CD4-positive, alpha-beta T cell (primary cell): ENCODE measurements around the gene GHR. TPM values are rescaled to one million over a fixed set of nuclear protein-coding genes. Genes with fewer than 3 reads are reported as not detected.

ENCODE experiments used
- ATAC-seq: fragments of 200-7000 bp; cut with Tn5 transposase; one replicate; pipeline ENCODE4 v1.10.0; 2022; ENCODE audit warnings: mild to moderate bottlenecking; ENCODE audit not compliant: poor library complexity
- CTCF ChIA-PET: fragments of 350-600 bp; sonication (Branson Sonifier 250); formaldehyde crosslinking; loops from one replicate; lab custom pipeline; 2021; ENCODE audit warnings: antibody characterized with exemption, inconsistent platforms; lab: Charles Lee
- POLR2A ChIA-PET: fragments of 350-600 bp; sonication (Branson Sonifier 250); formaldehyde crosslinking; loops from one replicate; lab custom pipeline; 2021; ENCODE audit warnings: antibody characterized with exemption, inconsistent platforms; lab: Charles Lee
- DNase-seq, 14 experiments: peaks; one replicate each; pipeline ENCODE4 v3.0.0-alpha.2; 2013 to 2020; ENCODE audit warnings: mixed read lengths in 2 of 14
- H3K27ac ChIP-seq, 2 donors: one replicate each; pipeline versions ENCODE4 v1.5.1 to v1.7.0; 2013; ENCODE audit warnings: low read length in 2 of 2, low read depth in 1 of 2, mild to moderate bottlenecking in 1 of 2
- H3K27me3 ChIP-seq, 2 experiments: 1 replicate in 1 of 2; 2 replicates in 1 of 2; pipeline versions ENCODE4 v1.6.1 to v1.7.0; 2013; ENCODE audit warnings: low read length in 2 of 2, control low read depth in 1 of 2, mild to moderate bottlenecking in 1 of 2, moderate library complexity in 1 of 2; ENCODE audit not compliant: insufficient read depth in 2 of 2, control insufficient read depth in 1 of 2
- H3K36me3 ChIP-seq: one replicate; pipeline ENCODE4 v1.6.1; 2013; ENCODE audit warnings: low read length, control low read depth; ENCODE audit not compliant: insufficient read depth
- H3K4me1 ChIP-seq: one replicate; pipeline ENCODE4 v1.6.1; 2013; ENCODE audit warnings: low read length, control low read depth; ENCODE audit not compliant: insufficient read depth
- H3K4me3 ChIP-seq: one replicate; pipeline ENCODE4 v1.5.1; 2013; ENCODE audit warnings: mild to moderate bottlenecking, low read length, moderate library complexity
- H3K9me3 ChIP-seq, 2 experiments: 1 replicate in 1 of 2; 2 replicates in 1 of 2; pipeline versions ENCODE4 v1.6.1 to v1.7.0; 2013; ENCODE audit warnings: low read length in 2 of 2, mild to moderate bottlenecking in 2 of 2, control low read depth in 1 of 2, moderate library complexity in 1 of 2; ENCODE audit not compliant: control insufficient read depth in 1 of 2, insufficient read depth in 1 of 2
- H3K27ac Mint-ChIP-seq: one replicate; pipeline ENCODE4 v1.8.0; 2020; ENCODE audit warnings: mixed read lengths
- H3K27me3 Mint-ChIP-seq: one replicate; pipeline ENCODE4 v1.8.0; 2021; ENCODE audit warnings: mixed read lengths
- H3K36me3 Mint-ChIP-seq: one replicate; pipeline ENCODE4 v1.8.0; 2021; ENCODE audit warnings: low read depth, mixed read lengths
- H3K4me1 Mint-ChIP-seq: one replicate; pipeline ENCODE4 v1.8.0; 2021; ENCODE audit warnings: low read depth, mixed read lengths
- H3K4me3 Mint-ChIP-seq: one replicate; pipeline ENCODE4 v1.8.0; 2020; ENCODE audit warnings: mild to moderate bottlenecking, mixed read lengths
- H3K9me3 Mint-ChIP-seq: one replicate; pipeline ENCODE4 v1.8.0; 2020; ENCODE audit warnings: mixed read lengths
- intact Hi-C, 2 experiments: fragments of 100-400 bp; cut with DNase I in 1 of 2; cut with micrococcal nuclease in 1 of 2; formaldehyde crosslinking; loops; one replicate each; pipeline versions ENCODE4 v1.15.1 to v1.9.0; 2023 to 2025; cut with DNase I, micrococcal nuclease
- total RNA-seq, 174 experiments: library from RNA in 2 of 174; stranded (reverse) in 2 of 174; gene quantifications; one replicate each; pipeline ENCODE4 v1.2.3 and lab custom pipeline; 2021 to 2026
- TF ChIP-seq, protein P1 (sequence below): fragments of 200-600 bp; IDR thresholded peaks from one replicate; pipeline ENCODE4 v1.8.0; 2022; ENCODE audit warnings: antibody characterized with exemption, mild to moderate bottlenecking

Gene GHR
- total RNA-seq, 2 experiments from 2014 or later: not detected

DNA sequence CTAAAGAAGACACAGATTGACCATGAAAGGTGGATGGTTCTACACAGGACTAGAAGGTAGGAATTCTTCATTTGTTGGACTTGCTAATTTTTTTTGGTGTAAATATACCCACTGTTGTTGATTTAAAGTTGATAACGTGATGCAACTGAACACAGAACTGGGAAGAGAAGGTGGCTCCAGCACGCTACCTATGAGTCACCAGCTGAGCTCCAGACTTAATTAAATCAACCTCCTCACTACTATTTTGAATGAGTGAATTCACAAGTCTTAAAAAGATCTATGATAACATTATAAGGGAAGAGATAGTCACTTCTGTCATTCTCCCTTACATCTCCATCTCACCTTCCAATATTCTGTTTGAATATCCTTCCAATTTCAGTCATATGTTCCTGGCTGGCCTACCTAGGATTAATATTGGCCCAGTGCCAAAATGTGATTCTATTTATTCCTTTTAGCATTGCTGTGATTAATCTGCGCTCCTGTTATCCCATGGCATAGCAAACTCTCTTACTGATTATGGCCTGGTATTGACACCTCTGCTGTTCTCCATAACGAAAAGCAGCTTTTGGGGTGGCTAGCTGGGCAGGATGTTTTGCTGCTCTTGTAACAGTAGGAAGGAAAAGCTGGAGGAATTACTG is 197.5 kb downstream of the GHR start:
- ChIA-PET CTCF (no interaction called here), POLR2A (no interaction called here)
- intact Hi-C loops: no loop called here
- Mint-ChIP-seq H3K27ac (no peak overlapping the region), H3K9me3 (no peaks in the 10 kb centered on the region), H3K36me3 (no peaks in the 10 kb centered on the region), H3K27me3 (peaks cover 7% of the 10 kb centered on the region), H3K4me3 (no peak overlapping the region), H3K4me1 (no peaks in the 10 kb centered on the region)
- H3K9me3 ChIP-seq: no peaks in the 10 kb centered on the region
- ATAC-seq (no peak), DNase-seq (no peak)
- no peak overlapping the region for H3K4me3 ChIP-seq
- no peaks in the 10 kb centered on the region for H3K36me3 ChIP-seq
- TF ChIP-seq, protein P1, sequence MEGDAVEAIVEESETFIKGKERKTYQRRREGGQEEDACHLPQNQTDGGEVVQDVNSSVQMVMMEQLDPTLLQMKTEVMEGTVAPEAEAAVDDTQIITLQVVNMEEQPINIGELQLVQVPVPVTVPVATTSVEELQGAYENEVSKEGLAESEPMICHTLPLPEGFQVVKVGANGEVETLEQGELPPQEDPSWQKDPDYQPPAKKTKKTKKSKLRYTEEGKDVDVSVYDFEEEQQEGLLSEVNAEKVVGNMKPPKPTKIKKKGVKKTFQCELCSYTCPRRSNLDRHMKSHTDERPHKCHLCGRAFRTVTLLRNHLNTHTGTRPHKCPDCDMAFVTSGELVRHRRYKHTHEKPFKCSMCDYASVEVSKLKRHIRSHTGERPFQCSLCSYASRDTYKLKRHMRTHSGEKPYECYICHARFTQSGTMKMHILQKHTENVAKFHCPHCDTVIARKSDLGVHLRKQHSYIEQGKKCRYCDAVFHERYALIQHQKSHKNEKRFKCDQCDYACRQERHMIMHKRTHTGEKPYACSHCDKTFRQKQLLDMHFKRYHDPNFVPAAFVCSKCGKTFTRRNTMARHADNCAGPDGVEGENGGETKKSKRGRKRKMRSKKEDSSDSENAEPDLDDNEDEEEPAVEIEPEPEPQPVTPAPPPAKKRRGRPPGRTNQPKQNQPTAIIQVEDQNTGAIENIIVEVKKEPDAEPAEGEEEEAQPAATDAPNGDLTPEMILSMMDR: no peak
- peaks cover 0 to 4% of the 10 kb centered on the region in 2 experiments for H3K27me3 ChIP-seq
- no peak overlapping the region for H3K27ac ChIP-seq
- H3K4me1 ChIP-seq: no peaks in the 10 kb centered on the region

DNA sequence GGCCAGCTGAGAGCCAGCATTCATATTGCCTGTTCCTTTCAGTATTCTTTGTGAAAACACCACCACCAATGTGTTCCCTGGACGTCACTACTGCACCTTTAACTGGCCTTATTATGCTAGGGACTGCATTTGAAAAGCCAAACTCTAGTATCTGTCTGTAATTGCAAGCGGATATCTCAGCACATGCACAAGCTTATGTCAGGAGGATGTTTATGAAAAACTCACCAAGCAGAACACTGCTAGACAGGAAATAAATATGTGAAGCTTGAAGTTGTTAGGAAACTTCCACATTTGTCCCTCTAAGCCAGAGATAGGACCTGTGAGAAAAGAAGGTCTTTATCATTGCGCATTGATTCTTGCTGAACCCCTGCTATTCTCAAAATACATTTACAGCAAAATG is 198.0 kb downstream of the GHR start:
- Histone ChIP-seq H3K27ac (no peak overlapping the region), H3K27me3 (peaks cover 0 to 4% of the 10 kb centered on the region in 2 experiments), H3K4me1 (no peaks in the 10 kb centered on the region), H3K4me3 (no peak overlapping the region), H3K9me3 (no peaks in the 10 kb centered on the region), H3K36me3 (no peaks in the 10 kb centered on the region)
- Mint-ChIP-seq H3K27me3 (peaks cover 7% of the 10 kb centered on the region), H3K27ac (no peak overlapping the region), H3K4me3 (no peak overlapping the region), H3K4me1 (no peaks in the 10 kb centered on the region), H3K9me3 (no peaks in the 10 kb centered on the region), H3K36me3 (no peaks in the 10 kb centered on the region)
- intact Hi-C loops: no loop called here
- POLR2A ChIA-PET: no interaction called here
- DNase-seq (no peak), ATAC-seq (no peak)
- CTCF ChIA-PET: no interaction called here
- TF ChIP-seq, protein P1: no peak

DNA sequence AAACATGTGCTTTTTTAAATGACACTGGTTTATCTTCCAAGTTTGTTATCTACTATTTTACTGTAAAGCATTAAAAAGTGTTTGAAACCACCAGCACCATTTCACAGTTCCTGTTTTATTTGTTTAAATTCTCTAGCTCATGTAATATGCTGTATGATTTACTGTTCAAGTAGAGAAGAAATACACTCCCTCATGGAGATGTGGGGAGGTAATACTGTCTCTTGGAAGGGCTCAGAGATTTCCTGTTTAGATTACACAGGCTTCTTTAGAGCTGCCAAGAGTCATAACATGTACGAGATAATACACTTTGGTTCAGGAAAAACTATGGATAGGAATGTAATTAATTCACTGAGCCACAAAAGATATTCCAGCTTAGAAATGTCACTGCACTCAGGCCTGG is 198.4 kb downstream of the GHR start:
- Mint-ChIP-seq H3K9me3 (no peaks in the 10 kb centered on the region), H3K36me3 (no peaks in the 10 kb centered on the region), H3K4me3 (no peak overlapping the region), H3K4me1 (no peaks in the 10 kb centered on the region), H3K27me3 (peaks cover 6% of the 10 kb centered on the region), H3K27ac (no peak overlapping the region)
- peaks cover 0 to 4% of the 10 kb centered on the region in 2 experiments for H3K27me3 ChIP-seq
- ChIA-PET POLR2A (no interaction called here), CTCF (no interaction called here)
- H3K4me1 ChIP-seq: no peaks in the 10 kb centered on the region
- TF ChIP-seq, protein P1: no peak
- DNase-seq: no peak
- ATAC-seq: no peak
- H3K9me3 ChIP-seq: no peaks in the 10 kb centered on the region
- intact Hi-C loops: no loop called here
- H3K4me3 ChIP-seq: no peak overlapping the region
- no peaks in the 10 kb centered on the region for H3K36me3 ChIP-seq
- no peak overlapping the region for H3K27ac ChIP-seq
